Measurements from ENCODE around the gene GTF3C2. TPM values are rescaled to one million over a fixed set of nuclear protein-coding genes. Genes with fewer than 3 reads are reported as not detected.

The GTF3C2 gene
- total RNA-seq, 5 donors from 2014 or later (not counting 1 experiment from before 2014, with no cell fraction given) = 69.8 to 89.9 (median 82.1) TPM

DNA sequence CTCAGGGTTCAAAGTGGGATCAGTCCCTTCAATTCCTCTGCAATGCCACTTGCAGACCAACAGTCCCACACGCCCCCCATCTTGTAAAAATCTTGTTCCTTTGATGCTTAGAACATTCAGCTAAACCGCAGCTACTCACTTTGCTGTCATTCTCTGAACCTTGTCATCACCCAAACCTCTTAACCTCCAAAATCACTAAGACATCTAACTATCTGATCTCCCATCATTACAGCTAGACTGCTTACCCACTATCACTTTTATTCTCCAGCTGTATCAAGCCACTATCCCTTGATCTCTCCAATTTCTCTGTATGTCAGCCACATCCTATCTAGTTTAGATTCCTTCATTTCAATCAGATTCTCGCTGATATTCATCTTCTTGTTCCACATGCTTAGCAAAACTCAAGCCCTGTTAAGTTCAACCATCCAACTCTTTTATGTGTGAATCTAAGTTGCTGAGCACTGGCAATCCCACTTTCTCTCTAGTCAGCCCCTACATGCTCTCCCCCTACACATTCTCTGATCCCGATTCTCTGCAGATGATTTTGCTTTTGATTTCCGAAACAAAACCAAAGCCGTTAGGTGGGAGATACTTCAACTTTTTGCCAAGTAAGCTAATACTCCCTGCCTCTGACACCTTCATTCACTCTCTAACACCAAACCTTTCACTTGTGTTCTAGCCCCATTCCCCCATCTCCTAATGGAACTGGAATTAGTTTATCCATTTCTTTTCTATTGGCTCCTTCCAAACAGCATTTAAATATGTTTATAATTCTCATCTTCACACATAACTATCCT lies 4.6 kb downstream of the GTF3C2 start:
- ChIA-PET POLR2A (interaction anchor here in 1 of 2 donors (1.0 kb wide), 1 partner anchor 18 kb away, joined by 3 read pairs; the partner anchor contains the start of genes EIF2B4 and SNX17), CTCF (interaction anchor here in 1 of 2 donors (0.7 to 0.8 kb wide), 2 partner anchors 9 to 12 kb away, joined by 4 to 5 read pairs; no protein-coding TSS in a partner anchor)
- Histone ChIP-seq H3K4me3 (ENCODE audit: control insufficient read depth in 1 of 2, extremely low read depth in 1 of 2, low read length in 1 of 2) (no peak overlapping the region), H3K27ac (ENCODE audit: low read length) (no peak overlapping the region), H3K27me3 (replicated peaks in 1 of 2; ENCODE audit: control insufficient read depth in 2 of 2, extremely low read depth in 1 of 2, insufficient read depth in 2 of 2, low read length in 1 of 2) (no peaks in the 10 kb centered on the region), H3K36me3 (ENCODE audit: control insufficient read depth in 2 of 2, extremely low read depth in 1 of 2, insufficient read depth in 1 of 2, low read length in 1 of 2) (no peaks in the 10 kb centered on the region), H3K9me3 (no peaks in the 10 kb centered on the region), H3K4me1 (ENCODE audit: control insufficient read depth in 1 of 2, extremely low read depth in 1 of 2, insufficient read depth in 2 of 2, low read length in 2 of 2) (peaks cover 7 to 40% of the 10 kb centered on the region in 2 experiments)
- ATAC-seq (replicated peaks in 1 of 4) = peak in 1 of 4 experiments; percentile 22
- Mint-ChIP-seq H3K4me1 (peaks cover 66 to 73% (median 70%) of the 10 kb centered on the region in 3 donors), H3K9me3 (no peaks in the 10 kb centered on the region), H3K27ac (peak overlapping the region; percentile 65 to 71), H3K27me3 (no peaks in the 10 kb centered on the region), H3K4me3 (peak overlapping the region in 2 of 3 donors; percentile 5 to 29), H3K36me3 (peaks cover 10% of the 10 kb centered on the region)
- 36% methylated on average over 4 of the region's 6 CpGs for WGBS (ENCODE audit: insufficient coverage)
- DNase-seq = peak in 3 of 35 experiments; percentile 2 to 37 (median 17)

DNA sequence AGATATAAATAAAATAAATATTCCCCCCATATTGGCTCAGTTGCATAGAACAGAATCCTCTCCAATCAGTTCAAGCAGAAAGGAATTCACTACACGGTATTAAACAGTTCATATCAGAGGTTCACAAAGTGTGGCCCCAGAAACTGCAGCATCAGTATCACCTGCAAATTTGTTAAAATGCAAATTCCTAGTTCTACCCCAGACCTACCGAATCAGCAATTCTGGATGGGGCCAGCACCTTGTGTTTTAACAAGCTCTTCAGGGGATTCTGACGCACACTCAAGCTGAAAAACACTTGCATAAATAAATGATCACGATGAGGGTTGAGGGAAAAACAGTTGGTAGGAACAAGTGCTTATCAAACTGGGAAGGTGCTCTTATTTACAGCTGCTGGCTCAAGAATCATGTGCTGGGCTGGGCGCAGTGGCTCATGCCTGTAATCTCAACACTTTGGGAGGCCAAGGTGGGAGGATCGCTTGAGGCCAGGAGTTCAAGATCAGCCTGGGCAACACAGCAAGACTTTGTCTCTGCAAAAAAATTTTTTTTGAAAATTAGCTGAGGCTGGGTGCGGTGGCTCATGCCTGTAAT lies 6.4 kb downstream of the GTF3C2 start:
- H3K27ac ChIP-seq (ENCODE audit: low read length) = no peak overlapping the region
- H3K9me3 ChIP-seq = no peaks in the 10 kb centered on the region
- Mint-ChIP-seq H3K27me3 (no peaks in the 10 kb centered on the region), H3K9me3 (no peaks in the 10 kb centered on the region), H3K4me1 (peaks cover 59 to 62% (median 60%) of the 10 kb centered on the region in 3 donors), H3K4me3 (no peak overlapping the region), H3K27ac (no peak overlapping the region), H3K36me3 (peaks cover 10% of the 10 kb centered on the region)
- H3K4me1 ChIP-seq (ENCODE audit: control insufficient read depth in 1 of 2, extremely low read depth in 1 of 2, insufficient read depth in 2 of 2, low read length in 2 of 2) = peaks cover 2 to 27% of the 10 kb centered on the region in 2 experiments
- POLR2A ChIA-PET = no interaction called here
- CTCF ChIA-PET = interaction anchor here in 1 of 2 donors (0.6 kb wide), 1 partner anchor 64 kb away, joined by 3 read pairs; no protein-coding TSS in a partner anchor
- no peaks in the 10 kb centered on the region for H3K27me3 ChIP-seq (replicated peaks in 1 of 2; ENCODE audit: control insufficient read depth in 2 of 2, extremely low read depth in 1 of 2, insufficient read depth in 2 of 2, low read length in 1 of 2)
- H3K36me3 ChIP-seq (ENCODE audit: control insufficient read depth in 2 of 2, extremely low read depth in 1 of 2, insufficient read depth in 1 of 2, low read length in 1 of 2) = no peaks in the 10 kb centered on the region
- H3K4me3 ChIP-seq (ENCODE audit: control insufficient read depth in 1 of 2, extremely low read depth in 1 of 2, low read length in 1 of 2) = no peak overlapping the region
- 89% methylated on average over 5 of the region's 7 CpGs for WGBS (ENCODE audit: insufficient coverage)
- DNase-seq (no peak), ATAC-seq (replicated peaks in 1 of 4) (no peak)

DNA sequence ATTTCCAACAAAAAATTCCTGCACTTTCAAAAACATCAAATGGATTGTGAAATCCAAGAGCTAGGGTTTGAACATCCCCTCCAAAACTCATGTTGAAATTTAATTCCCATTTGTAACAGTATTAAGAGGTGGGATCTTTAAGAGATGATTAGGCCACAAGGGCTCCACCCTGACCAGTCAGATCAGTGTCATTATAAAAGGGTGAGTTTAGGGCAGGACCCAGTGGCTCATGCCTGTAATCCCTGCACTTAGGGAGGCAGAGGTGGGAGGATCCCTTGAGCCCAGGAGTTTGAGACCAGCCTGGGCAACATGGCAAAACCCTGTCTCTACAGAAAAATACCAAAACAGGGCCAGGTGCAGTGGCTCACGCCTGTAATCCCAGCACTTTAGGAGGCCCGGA lies 8.9 kb downstream of the GTF3C2 start:
- Mint-ChIP-seq H3K4me1 (peaks cover 44 to 45% (median 45%) of the 10 kb centered on the region in 3 donors), H3K27ac (no peak overlapping the region), H3K27me3 (no peaks in the 10 kb centered on the region), H3K9me3 (no peaks in the 10 kb centered on the region), H3K36me3 (peaks cover 16% of the 10 kb centered on the region), H3K4me3 (no peak overlapping the region)
- ChIA-PET CTCF (interaction anchor here in 1 of 2 donors (1.2 kb wide), 1 partner anchor 44 kb away, joined by 4 read pairs; no protein-coding TSS in a partner anchor), POLR2A (no interaction called here)
- DNase-seq (no peak), ATAC-seq (replicated peaks in 1 of 4) (no peak)
- H3K4me1 ChIP-seq (ENCODE audit: control insufficient read depth in 1 of 2, extremely low read depth in 1 of 2, insufficient read depth in 2 of 2, low read length in 2 of 2) = peaks cover 2 to 7% of the 10 kb centered on the region in 2 experiments
- H3K9me3 ChIP-seq = no peaks in the 10 kb centered on the region
- no peak overlapping the region for H3K27ac ChIP-seq (ENCODE audit: low read length)
- peaks cover 7 to 9% of the 10 kb centered on the region in 2 donors for H3K36me3 ChIP-seq (ENCODE audit: control insufficient read depth in 2 of 2, extremely low read depth in 1 of 2, insufficient read depth in 1 of 2, low read length in 1 of 2)
- H3K4me3 ChIP-seq (ENCODE audit: control insufficient read depth in 1 of 2, extremely low read depth in 1 of 2, low read length in 1 of 2) = no peak overlapping the region
- 100% methylated on average over 2 of the region's 2 CpGs for WGBS (ENCODE audit: insufficient coverage)
- no peaks in the 10 kb centered on the region for H3K27me3 ChIP-seq (replicated peaks in 1 of 2; ENCODE audit: control insufficient read depth in 2 of 2, extremely low read depth in 1 of 2, insufficient read depth in 2 of 2, low read length in 1 of 2)

DNA sequence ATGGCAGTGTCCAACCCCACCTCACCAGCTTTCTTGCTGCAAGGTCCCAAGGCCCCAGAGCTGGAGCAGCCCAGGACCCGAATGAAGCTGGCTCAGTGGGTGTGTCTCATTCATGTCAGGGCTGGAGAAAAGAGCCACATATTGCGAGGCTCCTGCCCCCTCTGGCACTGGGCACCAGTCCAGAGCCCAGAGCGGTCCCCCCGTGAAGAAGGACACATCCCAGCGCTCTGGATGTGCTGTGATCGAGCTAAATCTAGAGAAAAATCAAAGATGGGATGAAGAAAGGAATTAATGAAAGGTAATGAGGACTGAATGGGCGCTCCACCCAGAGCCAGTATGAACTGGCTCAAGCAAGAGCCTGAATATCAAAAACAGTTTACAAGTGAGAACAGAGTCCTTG lies 20.4 kb downstream of the GTF3C2 start:
- H3K27me3 Mint-ChIP-seq = no peaks in the 10 kb centered on the region
- no peak for ATAC-seq (replicated peaks in 1 of 4)
- no peak overlapping the region for H3K4me3 Mint-ChIP-seq
- Histone ChIP-seq H3K36me3 (ENCODE audit: control insufficient read depth in 2 of 2, extremely low read depth in 1 of 2, insufficient read depth in 1 of 2, low read length in 1 of 2) (peaks cover 17 to 67% of the 10 kb centered on the region in 2 donors), H3K4me3 (ENCODE audit: control insufficient read depth in 1 of 2, extremely low read depth in 1 of 2, low read length in 1 of 2) (no peak overlapping the region), H3K9me3 (no peaks in the 10 kb centered on the region), H3K27ac (ENCODE audit: low read length) (no peak overlapping the region), H3K27me3 (replicated peaks in 1 of 2; ENCODE audit: control insufficient read depth in 2 of 2, extremely low read depth in 1 of 2, insufficient read depth in 2 of 2, low read length in 1 of 2) (no peaks in the 10 kb centered on the region), H3K4me1 (ENCODE audit: control insufficient read depth in 1 of 2, extremely low read depth in 1 of 2, insufficient read depth in 2 of 2, low read length in 2 of 2) (no peaks in the 10 kb centered on the region)
- H3K9me3 Mint-ChIP-seq = no peaks in the 10 kb centered on the region
- CTCF ChIA-PET = no interaction called here
- H3K27ac Mint-ChIP-seq = no peak overlapping the region
- peaks cover 35% of the 10 kb centered on the region for H3K36me3 Mint-ChIP-seq
- POLR2A ChIA-PET = no interaction called here
- no peak for DNase-seq
- WGBS (ENCODE audit: insufficient coverage) = 98% methylated on average over 6 of the region's 7 CpGs
- no peaks in the 10 kb centered on the region for H3K4me1 Mint-ChIP-seq

DNA sequence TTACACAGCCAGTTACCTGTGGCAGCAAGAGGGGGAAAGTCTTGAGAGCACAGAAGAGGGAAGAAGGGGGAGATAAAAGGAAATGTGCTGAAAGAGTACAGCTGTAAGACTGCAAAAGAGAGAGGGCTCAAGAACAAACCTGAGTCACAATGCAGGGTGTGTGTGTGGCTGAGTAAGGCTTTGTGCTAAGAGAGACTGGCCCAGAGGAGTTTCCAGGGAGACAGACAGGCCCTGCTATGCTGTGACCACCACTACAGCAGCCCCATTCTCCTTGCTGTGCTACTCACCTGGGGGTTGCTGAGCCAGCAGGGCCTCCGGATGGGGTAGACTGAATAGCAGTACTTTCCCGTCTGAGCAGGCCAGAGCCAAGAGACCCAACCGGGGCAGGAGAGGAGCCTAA lies 21.3 kb downstream of the GTF3C2 start:
- H3K27ac Mint-ChIP-seq = no peak overlapping the region
- no peak overlapping the region for H3K4me3 ChIP-seq (ENCODE audit: control insufficient read depth in 1 of 2, extremely low read depth in 1 of 2, low read length in 1 of 2)
- POLR2A ChIA-PET = no interaction called here

DNA sequence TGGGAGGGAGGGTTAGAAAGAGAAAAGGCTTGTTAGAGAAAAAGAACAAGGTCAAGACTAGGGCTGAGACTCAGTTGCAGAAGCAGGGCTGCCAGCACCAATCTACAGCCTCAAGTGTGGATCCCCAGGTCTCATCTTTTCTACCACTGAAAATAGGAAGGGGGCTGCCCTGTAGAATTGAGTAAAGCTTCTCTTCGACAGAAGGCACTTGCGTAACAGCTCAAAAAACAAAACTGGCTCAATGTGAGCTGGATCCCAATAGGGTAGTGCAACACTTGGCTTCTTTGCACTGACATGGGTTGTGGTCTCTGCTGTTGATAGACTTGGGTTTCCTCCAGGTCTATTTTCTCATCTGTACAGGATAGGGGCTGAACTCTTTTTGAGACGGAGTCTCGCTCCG lies 31.8 kb downstream of the GTF3C2 start:
- Histone ChIP-seq H3K27me3 (replicated peaks in 1 of 2; ENCODE audit: control insufficient read depth in 2 of 2, extremely low read depth in 1 of 2, insufficient read depth in 2 of 2, low read length in 1 of 2) (no peaks in the 10 kb centered on the region), H3K27ac (ENCODE audit: low read length) (no peak overlapping the region), H3K36me3 (ENCODE audit: control insufficient read depth in 2 of 2, extremely low read depth in 1 of 2, insufficient read depth in 1 of 2, low read length in 1 of 2) (peaks cover 4 to 33% of the 10 kb centered on the region in 2 donors), H3K9me3 (no peaks in the 10 kb centered on the region), H3K4me1 (ENCODE audit: control insufficient read depth in 1 of 2, extremely low read depth in 1 of 2, insufficient read depth in 2 of 2, low read length in 2 of 2) (peaks cover 10 to 16% of the 10 kb centered on the region in 2 experiments), H3K4me3 (ENCODE audit: control insufficient read depth in 1 of 2, extremely low read depth in 1 of 2, low read length in 1 of 2) (no peak overlapping the region)
- Mint-ChIP-seq H3K36me3 (peaks cover 35% of the 10 kb centered on the region), H3K27me3 (no peaks in the 10 kb centered on the region), H3K9me3 (no peaks in the 10 kb centered on the region), H3K4me3 (peak overlapping the region; percentile 6 to 98 (median 57)), H3K27ac (peak overlapping the region; percentile 4 to 11), H3K4me1 (peaks cover 20 to 32% (median 20%) of the 10 kb centered on the region in 3 donors)
- 100% methylated on average over 3 of the region's 5 CpGs for WGBS (ENCODE audit: insufficient coverage)
- ATAC-seq (replicated peaks in 1 of 4) (no peak), DNase-seq (no peak)
- ChIA-PET CTCF (no interaction called here), POLR2A (no interaction called here)

More for the DNA sequence above, 21.3 kb downstream of the GTF3C2 start:
- Histone ChIP-seq H3K9me3 (no peaks in the 10 kb centered on the region), H3K36me3 (ENCODE audit: control insufficient read depth in 2 of 2, extremely low read depth in 1 of 2, insufficient read depth in 1 of 2, low read length in 1 of 2) (peaks cover 17 to 66% of the 10 kb centered on the region in 2 donors), H3K27ac (ENCODE audit: low read length) (no peak overlapping the region), H3K4me1 (ENCODE audit: control insufficient read depth in 1 of 2, extremely low read depth in 1 of 2, insufficient read depth in 2 of 2, low read length in 2 of 2) (no peaks in the 10 kb centered on the region), H3K27me3 (replicated peaks in 1 of 2; ENCODE audit: control insufficient read depth in 2 of 2, extremely low read depth in 1 of 2, insufficient read depth in 2 of 2, low read length in 1 of 2) (no peaks in the 10 kb centered on the region)
- CTCF ChIA-PET = no interaction called here
- H3K4me1 Mint-ChIP-seq = no peaks in the 10 kb centered on the region
- no peak for ATAC-seq (replicated peaks in 1 of 4)
- no CpG with 5 or more reads among the region's 3 CpGs for WGBS (ENCODE audit: insufficient coverage)
- H3K4me3 Mint-ChIP-seq = no peak overlapping the region
- no peak for DNase-seq
- peaks cover 36% of the 10 kb centered on the region for H3K36me3 Mint-ChIP-seq
- no peaks in the 10 kb centered on the region for H3K27me3 Mint-ChIP-seq
- no peaks in the 10 kb centered on the region for H3K9me3 Mint-ChIP-seq
